AG09309 (cell line): Measurements from ENCODE around the gene HPCA.

Experiments used
- DNase-seq: peaks from one replicate; pipeline ENCODE4 v3.0.0-alpha.2; 2010; ENCODE audit warnings: low read depth
- H3K4me3 ChIP-seq: 2 replicates; pipeline ENCODE4 v1.5.1; 2011; ENCODE audit warnings: mild to moderate bottlenecking, low read depth, low read length, moderate library complexity; ENCODE audit not compliant: control insufficient read depth
- CTCF ChIP-seq: IDR thresholded peaks from 2 replicates; pipeline ENCODE4 v1.5.1; 2011; ENCODE audit warnings: mild to moderate bottlenecking, low read depth, low read length, inconsistent platforms; ENCODE audit not compliant: insufficient read depth, control insufficient read depth; ENCODE audit errors: missing control alignments

HPCA gene

DNA sequence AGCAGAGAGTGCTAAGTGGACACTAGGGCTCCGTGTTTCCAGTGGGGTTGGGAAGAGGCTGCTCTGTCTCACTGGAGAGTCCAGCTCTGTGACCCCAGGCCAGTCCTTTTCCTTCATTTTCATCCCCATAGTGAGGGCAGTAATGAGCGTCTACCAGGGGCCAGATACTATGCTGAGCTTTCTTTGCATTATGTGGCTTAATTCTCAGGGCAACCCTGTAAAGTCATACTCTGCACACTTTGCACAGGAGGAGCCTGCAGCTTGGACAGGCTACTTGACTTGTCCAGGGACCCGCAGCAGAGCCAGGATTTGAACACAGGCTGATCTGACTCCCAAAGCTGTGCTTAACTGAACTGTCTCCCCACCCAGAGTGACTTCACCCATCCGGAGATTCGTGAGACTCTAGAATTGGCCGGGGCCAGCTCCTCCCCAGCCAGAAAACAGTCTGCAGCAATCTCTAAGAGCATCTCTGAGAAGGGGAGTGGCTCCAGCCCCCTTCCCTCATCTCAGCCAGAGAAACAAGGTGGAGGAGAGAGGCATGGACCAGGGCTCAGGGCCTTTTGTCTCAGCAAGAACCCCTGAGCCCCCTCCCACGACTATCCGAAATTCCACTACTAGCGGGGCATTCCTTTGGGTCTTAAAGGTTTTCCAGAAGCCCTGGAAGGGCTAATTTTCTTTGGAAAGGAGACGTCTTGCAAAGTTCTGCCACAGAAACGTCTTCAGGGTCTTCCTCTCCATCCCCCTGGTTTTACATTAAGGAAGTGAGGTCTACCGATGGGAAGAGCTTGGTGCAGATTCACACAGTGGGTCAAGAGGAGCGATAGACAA, 14.7 kb upstream of the HPCA start:
- H3K4me3 ChIP-seq, result peak overlapping the region; percentile 17; the same call in 1 of the 2 replicates
- no peak for DNase-seq
- TF ChIP-seq CTCF, result no peak

GRCh38 chr1:32872192-32872460, 14.2 kb upstream of the HPCA start:
- no peak for TF ChIP-seq CTCF
- H3K4me3 ChIP-seq, result no peak overlapping the region

GRCh38 chr1:32873484-32873883, 12.8 kb upstream of the HPCA start:
- no peak for TF ChIP-seq CTCF
- no peak overlapping the region for H3K4me3 ChIP-seq
- no peak for DNase-seq

More at GRCh38 chr1:32872192-32872460, 14.2 kb upstream of the HPCA start:
- no peak for DNase-seq

GRCh38 chr1:32874860-32875752, 11.2 kb upstream of the HPCA start:
- DNase-seq, result no peak
- no peak overlapping the region for H3K4me3 ChIP-seq
- peak; percentile 2 for TF ChIP-seq CTCF

- DNase-seq, result no peak
- H3K4me3 ChIP-seq, result no peak overlapping the region
Observed at GRCh38 chr1:32876341-32877210, 9.7 kb upstream of the HPCA start.

More at GRCh38 chr1:32876341-32877210, 9.7 kb upstream of the HPCA start:
- TF ChIP-seq CTCF, result peak; percentile 94
